Brain pericyte (primary cell): Measurements from ENCODE around the gene PHF11.
"Not testable (repeated sequence)": the region's sequence is repeated elsewhere in the genome, so short reads cannot be mapped to it uniquely, and the experiment has no call there.

ENCODE experiments used
- DNase-seq: peaks from one replicate; pipeline ENCODE4 v3.0.0-alpha.2; 2012; ENCODE audit warnings: low read depth, low spot score

PHF11 gene

GRCh38 chr13:49495783-49496762 is at the start of gene PHF11:
Gene PHF11 (plus strand): TSS chr13:49495953. CDS start chr13:49496002, 49 bp downstream.
- DNase-seq: no peak

GRCh38 chr13:49446473-49446872 is 49.3 kb upstream of the PHF11 start:
- no peak for DNase-seq

GRCh38 chr13:49448753-49449152 is 47.0 kb upstream of the PHF11 start:
- no peak for DNase-seq

GRCh38 chr13:49450105-49450819 is 45.5 kb upstream of the PHF11 start:
- no peak for DNase-seq

GRCh38 chr13:49452725-49453457 is 42.9 kb upstream of the PHF11 start:
- DNase-seq: no peak

GRCh38 chr13:49453465-49453864 is 42.3 kb upstream of the PHF11 start:
- no peak for DNase-seq

GRCh38 chr13:49454388-49455006 is 41.3 kb upstream of the PHF11 start:
- no peak for DNase-seq

GRCh38 chr13:49455007-49455398 is 40.8 kb upstream of the PHF11 start:
- DNase-seq: no peak

- DNase-seq: no peak
These were observed 39.6 kb upstream of the PHF11 start for GRCh38 chr13:49456156-49456555.

- DNase-seq: no peak
These were observed 38.5 kb upstream of the PHF11 start for GRCh38 chr13:49457221-49457620.

- no peak for DNase-seq
These were observed 36.2 kb upstream of the PHF11 start for GRCh38 chr13:49459580-49459979.

- DNase-seq: no peak
These were observed 31.7 kb upstream of the PHF11 start for GRCh38 chr13:49464085-49464484.

GRCh38 chr13:49464621-49465325 is 31.0 kb upstream of the PHF11 start:
- peak; percentile 3 for DNase-seq

GRCh38 chr13:49466292-49466838 is 29.4 kb upstream of the PHF11 start:
- DNase-seq: no peak

GRCh38 chr13:49472186-49472585 is 23.6 kb upstream of the PHF11 start:
- no peak for DNase-seq

- no peak for DNase-seq
These were observed 19.2 kb upstream of the PHF11 start for GRCh38 chr13:49476529-49476928.

GRCh38 chr13:49481788-49482187 is 14.0 kb upstream of the PHF11 start:
- DNase-seq: no peak

- no peak for DNase-seq
These were observed 7.2 kb upstream of the PHF11 start for GRCh38 chr13:49488563-49488962.

- no peak for DNase-seq
These were observed 1.1 kb upstream of the PHF11 start for GRCh38 chr13:49494645-49495044.

GRCh38 chr13:49496837-49497236 is 1.1 kb downstream of the PHF11 start:
- not testable (repeated sequence) for DNase-seq

GRCh38 chr13:49497272-49497671 is 1.5 kb downstream of the PHF11 start:
- no peak for DNase-seq
